Anterior cingulate cortex (tissue), 58 donors: Measurements from ENCODE around the gene ZNF592.
"Not testable (repeated sequence)": the region's sequence is repeated elsewhere in the genome, so short reads cannot be mapped to it uniquely, and the experiment has no call there.

Source experiments
- DNase-seq, 58 donors: peaks; one replicate each; lab custom pipeline; 2025; lab: John Stamatoyannopoulos, UW

ZNF592 gene

GRCh38 chr15:84748274-84749110, at the start of gene ZNF592:
Gene ZNF592 (plus strand): TSS chr15:84748592. CDS start chr15:84782676, 34,084 bp downstream.
- peak in 57 of 58 donors; percentile 7 to 92 (median 74) for DNase-seq

GRCh38 chr15:84699538-84700191, 48.7 kb upstream of the ZNF592 start:
- no peak for DNase-seq

- peak in 17 of 58 donors; percentile 2 to 57 (median 19) for DNase-seq
Observed at GRCh38 chr15:84702961-84703482, 45.4 kb upstream of the ZNF592 start.

GRCh38 chr15:84703808-84704207, 44.6 kb upstream of the ZNF592 start:
- DNase-seq = no peak

- DNase-seq = no peak
Observed at GRCh38 chr15:84714372-84714771, 34.0 kb upstream of the ZNF592 start.

- DNase-seq = no peak
Observed at GRCh38 chr15:84714821-84715220, 33.6 kb upstream of the ZNF592 start.

- DNase-seq = peak in 23 of 58 donors; percentile 11 to 72 (median 41)
Observed at GRCh38 chr15:84715441-84716035, 32.9 kb upstream of the ZNF592 start.

- peak; percentile 78 to 100 (median 96) for DNase-seq
Observed at GRCh38 chr15:84716036-84716732, 32.2 kb upstream of the ZNF592 start, which contains the start of gene SEC11A. Gene SEC11A (minus strand): TSS chr15:84716139. CDS start chr15:84716075, 64 bp downstream.

- DNase-seq = no peak
Observed at GRCh38 chr15:84721371-84721770, 27.0 kb upstream of the ZNF592 start.

GRCh38 chr15:84722628-84723027, 25.8 kb upstream of the ZNF592 start:
- no peak for DNase-seq

- no peak for DNase-seq
Observed at GRCh38 chr15:84725001-84725491, 23.3 kb upstream of the ZNF592 start.

GRCh38 chr15:84727429-84727828, 21.0 kb upstream of the ZNF592 start:
- no peak for DNase-seq

- no peak for DNase-seq
Observed at GRCh38 chr15:84731774-84732173, 16.6 kb upstream of the ZNF592 start.

GRCh38 chr15:84734794-84735479, 13.5 kb upstream of the ZNF592 start:
- peak in 1 of 58 donors; percentile 2 for DNase-seq

- DNase-seq = not testable (repeated sequence)
Observed at GRCh38 chr15:84735480-84736061, 12.8 kb upstream of the ZNF592 start.

GRCh38 chr15:84736375-84736774, 12.0 kb upstream of the ZNF592 start:
- no peak for DNase-seq

- DNase-seq = no peak
Observed at GRCh38 chr15:84737005-84737404, 11.4 kb upstream of the ZNF592 start.

GRCh38 chr15:84740691-84741090, 7.7 kb upstream of the ZNF592 start:
- no peak for DNase-seq

GRCh38 chr15:84741121-84741520, 7.3 kb upstream of the ZNF592 start:
- no peak for DNase-seq
